ENCODE measurements around the gene FHAD1.

FHAD1 gene

DNA sequence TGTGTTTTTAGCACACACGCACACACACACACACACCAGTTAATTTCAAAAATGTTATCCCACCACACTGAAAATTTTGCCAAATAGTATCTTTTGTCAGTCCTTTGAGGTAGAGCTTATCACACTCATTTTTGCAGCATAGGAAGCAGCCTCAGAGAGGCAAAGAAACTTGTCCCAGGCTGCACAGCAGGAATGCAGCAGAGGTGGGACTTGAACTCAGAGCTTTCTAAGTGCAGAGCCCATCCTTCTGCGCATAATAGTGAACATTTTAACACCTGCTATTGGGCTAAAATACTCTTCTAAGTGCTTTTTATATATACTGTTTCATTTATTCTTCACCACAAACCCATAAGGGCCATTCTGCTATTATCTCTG is 15.0 kb downstream of the FHAD1 start:
- TF ChIP-seq, protein P1, sequence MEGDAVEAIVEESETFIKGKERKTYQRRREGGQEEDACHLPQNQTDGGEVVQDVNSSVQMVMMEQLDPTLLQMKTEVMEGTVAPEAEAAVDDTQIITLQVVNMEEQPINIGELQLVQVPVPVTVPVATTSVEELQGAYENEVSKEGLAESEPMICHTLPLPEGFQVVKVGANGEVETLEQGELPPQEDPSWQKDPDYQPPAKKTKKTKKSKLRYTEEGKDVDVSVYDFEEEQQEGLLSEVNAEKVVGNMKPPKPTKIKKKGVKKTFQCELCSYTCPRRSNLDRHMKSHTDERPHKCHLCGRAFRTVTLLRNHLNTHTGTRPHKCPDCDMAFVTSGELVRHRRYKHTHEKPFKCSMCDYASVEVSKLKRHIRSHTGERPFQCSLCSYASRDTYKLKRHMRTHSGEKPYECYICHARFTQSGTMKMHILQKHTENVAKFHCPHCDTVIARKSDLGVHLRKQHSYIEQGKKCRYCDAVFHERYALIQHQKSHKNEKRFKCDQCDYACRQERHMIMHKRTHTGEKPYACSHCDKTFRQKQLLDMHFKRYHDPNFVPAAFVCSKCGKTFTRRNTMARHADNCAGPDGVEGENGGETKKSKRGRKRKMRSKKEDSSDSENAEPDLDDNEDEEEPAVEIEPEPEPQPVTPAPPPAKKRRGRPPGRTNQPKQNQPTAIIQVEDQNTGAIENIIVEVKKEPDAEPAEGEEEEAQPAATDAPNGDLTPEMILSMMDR (IDR thresholded peaks at IDR 0.05; ENCODE audit: low read depth, low read length, missing control alignments), result no peak
- no peak overlapping the region for H3K4me3 ChIP-seq (ENCODE audit: low read depth, low read length)
- DNase-seq (ENCODE audit: low read depth), result no peak

GRCh38 chr1:15262706-15263105 is 15.7 kb downstream of the FHAD1 start:
- DNase-seq (ENCODE audit: low read depth), result no peak
- TF ChIP-seq, protein P1 (IDR thresholded peaks at IDR 0.05; ENCODE audit: low read depth, low read length, missing control alignments), result no peak
- H3K4me3 ChIP-seq (ENCODE audit: low read depth, low read length), result no peak overlapping the region

GRCh38 chr1:15264769-15265168 is 17.7 kb downstream of the FHAD1 start:
- TF ChIP-seq, protein P1 (IDR thresholded peaks at IDR 0.05; ENCODE audit: low read depth, low read length, missing control alignments), result no peak
- DNase-seq (ENCODE audit: low read depth), result no peak
- no peak overlapping the region for H3K4me3 ChIP-seq (ENCODE audit: low read depth, low read length)

- no peak for DNase-seq (ENCODE audit: low read depth)
- H3K4me3 ChIP-seq (ENCODE audit: low read depth, low read length), result no peak overlapping the region
- TF ChIP-seq, protein P1 (IDR thresholded peaks at IDR 0.05; ENCODE audit: low read depth, low read length, missing control alignments), result no peak
Observed at GRCh38 chr1:15271196-15271595, 24.2 kb downstream of the FHAD1 start.

DNA sequence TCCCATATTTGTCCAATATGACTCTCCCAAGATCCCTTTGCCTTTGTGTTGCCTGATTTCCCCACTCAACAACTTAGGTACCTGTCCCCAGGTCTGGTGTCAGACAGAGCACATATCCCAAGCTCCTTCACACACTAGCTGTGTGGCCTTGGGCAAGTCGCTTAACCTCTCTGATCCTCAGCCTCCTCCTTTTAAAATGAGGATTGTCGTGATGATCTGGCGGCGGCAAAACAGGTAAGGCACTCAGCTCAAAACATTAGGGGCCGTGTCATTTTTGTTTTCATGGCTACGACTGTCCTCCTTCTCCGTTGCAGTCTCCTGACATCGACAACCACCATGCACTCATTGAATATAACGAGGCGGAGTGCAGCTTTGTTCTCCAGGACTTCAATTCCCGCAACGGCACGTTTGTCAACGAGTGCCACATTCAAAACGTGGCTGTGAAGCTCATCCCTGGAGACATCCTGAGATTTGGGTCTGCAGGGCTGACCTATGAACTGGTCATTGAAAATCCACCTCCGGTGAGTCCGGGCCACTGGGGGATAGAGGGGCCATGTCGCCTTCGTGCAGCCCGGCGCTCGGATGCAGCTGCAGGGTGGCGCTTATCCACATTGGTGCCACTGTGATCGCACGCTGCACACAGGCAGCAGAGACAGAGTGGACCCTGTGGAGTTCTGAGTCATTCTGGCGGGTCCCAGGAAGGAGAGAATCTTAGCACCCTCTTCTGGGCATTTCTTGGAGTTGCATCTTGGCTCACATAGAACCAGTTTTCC is 25.2 kb downstream of the FHAD1 start:
- no peak for DNase-seq (ENCODE audit: low read depth)
- H3K4me3 ChIP-seq (ENCODE audit: low read depth, low read length), result no peak overlapping the region
- TF ChIP-seq, protein P1 (IDR thresholded peaks at IDR 0.05; ENCODE audit: low read depth, low read length, missing control alignments), result peak; percentile 73

DNA sequence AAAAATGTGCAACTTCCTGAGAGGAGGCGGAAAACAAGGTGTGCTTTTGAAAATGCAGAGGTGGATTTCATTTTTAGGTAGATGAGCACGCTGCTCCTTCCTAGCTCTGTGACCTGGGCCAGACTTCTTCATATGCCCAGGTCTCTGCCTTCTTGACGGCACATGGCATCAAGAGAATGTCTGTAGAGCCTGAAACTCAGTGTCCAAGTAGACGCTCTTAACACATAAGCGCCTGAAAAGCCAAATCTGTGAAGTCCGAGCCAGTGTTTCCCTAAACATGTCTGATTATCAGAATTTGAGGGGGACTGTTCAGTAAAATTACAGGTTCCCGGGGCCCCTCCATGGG is 25.7 kb downstream of the FHAD1 start:
- no peak overlapping the region for H3K4me3 ChIP-seq (ENCODE audit: low read depth, low read length)
- TF ChIP-seq, protein P1 (IDR thresholded peaks at IDR 0.05; ENCODE audit: low read depth, low read length, missing control alignments), result no peak
- DNase-seq (ENCODE audit: low read depth), result no peak

DNA sequence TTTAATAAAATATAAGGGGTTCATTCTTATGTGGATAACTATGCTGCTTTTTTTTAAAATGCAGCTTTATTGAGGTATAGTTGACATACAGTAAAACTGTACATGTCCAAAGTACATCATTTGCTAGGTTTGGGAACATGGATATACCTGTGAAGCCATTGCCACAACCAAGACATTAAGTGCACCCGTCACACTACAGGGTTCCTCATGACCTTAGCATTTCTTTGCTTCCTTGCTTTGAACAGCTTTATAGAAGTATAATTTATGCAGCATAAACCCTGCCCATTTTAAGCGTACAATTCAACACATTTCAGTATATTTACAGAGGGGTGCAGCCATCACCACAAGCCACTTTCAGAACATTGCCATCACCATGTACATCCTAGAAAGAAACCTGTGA is 26.3 kb downstream of the FHAD1 start:
- no peak for DNase-seq (ENCODE audit: low read depth)
- no peak overlapping the region for H3K4me3 ChIP-seq (ENCODE audit: low read depth, low read length)
- TF ChIP-seq, protein P1 (IDR thresholded peaks at IDR 0.05; ENCODE audit: low read depth, low read length, missing control alignments), result no peak

All from GM12864 (cell line).